SH-SY5Y (cell line): ENCODE results near the gene LRP1-AS.

Source experiments
- GATA2 ChIP-seq: IDR thresholded peaks from 2 replicates; pipeline ENCODE4 v1.6.1; 2011; ENCODE audit warnings: mild to moderate bottlenecking, low read depth, low read length
- GATA3 ChIP-seq: IDR thresholded peaks from 2 replicates; pipeline ENCODE4 v1.6.1; 2011; ENCODE audit warnings: low read depth, mild to moderate bottlenecking, low read length, moderate library complexity

GRCh38 chr12:57175428-57176138 is 28.2 kb upstream of the LRP1-AS start:
- TF ChIP-seq GATA3: no peak
- TF ChIP-seq GATA2: no peak
